ENCODE results near the gene ZNF507.

ZNF507 gene

GRCh38 chr19:32345261-32346207 lies at the start of gene ZNF507:
Gene ZNF507 (plus strand): TSS chr19:32345610. CDS start chr19:32352831, 7,221 bp downstream.
- peak; percentile 34 for DNase-seq (ENCODE audit: low read depth)

- no peak for DNase-seq (ENCODE audit: low read depth)
These were observed 48.7 kb upstream of the ZNF507 start for GRCh38 chr19:32296694-32297093.

GRCh38 chr19:32302778-32303177 lies 42.6 kb upstream of the ZNF507 start:
- no peak for DNase-seq (ENCODE audit: low read depth)

GRCh38 chr19:32303193-32303592 lies 42.2 kb upstream of the ZNF507 start:
- DNase-seq (ENCODE audit: low read depth) = no peak

GRCh38 chr19:32307591-32307990 lies 37.8 kb upstream of the ZNF507 start:
- DNase-seq (ENCODE audit: low read depth) = no peak

GRCh38 chr19:32308431-32309077 lies 36.9 kb upstream of the ZNF507 start:
- no peak for DNase-seq (ENCODE audit: low read depth)

- DNase-seq (ENCODE audit: low read depth) = no peak
These were observed 35.6 kb upstream of the ZNF507 start for GRCh38 chr19:32309711-32310390.

- no peak for DNase-seq (ENCODE audit: low read depth)
These were observed 34.0 kb upstream of the ZNF507 start for GRCh38 chr19:32311371-32311770.

GRCh38 chr19:32313569-32314265 lies 31.7 kb upstream of the ZNF507 start:
- DNase-seq (ENCODE audit: low read depth) = no peak

GRCh38 chr19:32316034-32316433 lies 29.4 kb upstream of the ZNF507 start:
- no peak for DNase-seq (ENCODE audit: low read depth)

GRCh38 chr19:32317086-32317485 lies 28.3 kb upstream of the ZNF507 start:
- DNase-seq (ENCODE audit: low read depth) = no peak

GRCh38 chr19:32318884-32319520 lies 26.4 kb upstream of the ZNF507 start:
- no peak for DNase-seq (ENCODE audit: low read depth)

- no peak for DNase-seq (ENCODE audit: low read depth)
These were observed 22.9 kb upstream of the ZNF507 start for GRCh38 chr19:32322541-32322940.

- no peak for DNase-seq (ENCODE audit: low read depth)
These were observed 20.7 kb upstream of the ZNF507 start for GRCh38 chr19:32324631-32325285.

- no peak for DNase-seq (ENCODE audit: low read depth)
These were observed 15.1 kb upstream of the ZNF507 start for GRCh38 chr19:32330213-32330857.

- DNase-seq (ENCODE audit: low read depth) = no peak
These were observed 12.2 kb upstream of the ZNF507 start for GRCh38 chr19:32333227-32333626.

- peak; percentile 38 for DNase-seq (ENCODE audit: low read depth)
These were observed 8.9 kb upstream of the ZNF507 start for GRCh38 chr19:32336259-32337083.

GRCh38 chr19:32337084-32337808 lies 8.2 kb upstream of the ZNF507 start:
- no peak for DNase-seq (ENCODE audit: low read depth)

GRCh38 chr19:32339423-32339822 lies 6.0 kb upstream of the ZNF507 start:
- DNase-seq (ENCODE audit: low read depth) = no peak

Measured in fibroblast of the conjunctiva (primary cell).